HFFc6 (cell line): Measurements from ENCODE around the gene ARL10. TPM values are rescaled to one million over a fixed set of nuclear protein-coding genes. Genes with fewer than 3 reads are reported as not detected.

ENCODE experiments used
- DNase-seq: peaks from one replicate; pipeline ENCODE4 v3.0.0-alpha.2; 2018
- H3K27ac Mint-ChIP-seq: 2 replicates; pipeline ENCODE4 v1.8.0; 2020; ENCODE audit warnings: mild to moderate bottlenecking, mixed read lengths
- H3K27me3 Mint-ChIP-seq: 2 replicates; pipeline ENCODE4 v1.8.0; 2021; ENCODE audit warnings: mild to moderate bottlenecking, moderate library complexity, mixed read lengths; ENCODE audit not compliant: insufficient read depth
- H3K36me3 Mint-ChIP-seq: 2 replicates; pipeline ENCODE4 v1.8.0; 2021; ENCODE audit warnings: low read depth, mixed read lengths
- H3K4me1 Mint-ChIP-seq: 2 replicates; pipeline ENCODE4 v1.8.0; 2020; ENCODE audit warnings: low read depth, mixed read lengths
- H3K4me3 Mint-ChIP-seq: 2 replicates; pipeline ENCODE4 v1.8.0; 2020; ENCODE audit warnings: mild to moderate bottlenecking, moderate library complexity, mixed read lengths
- H3K9me3 Mint-ChIP-seq: 2 replicates; pipeline ENCODE4 v1.8.0; 2020; ENCODE audit warnings: mild to moderate bottlenecking, mixed read lengths
- total RNA-seq, 6 experiments: library from RNA; stranded (reverse); fragmentation: NEBNext Ultra II Directional; extraction: Animal tissue kit (Norgen Biotek cat#: 25700); gene quantifications; 2 replicates in 1 of 6; 3 replicates in 5 of 6; pipeline ENCODE4 v1.2.3, GENCODE V29; 2021
- TF ChIP-seq, protein P1 (sequence below): fragments of 200-600 bp; sonication (generic); IDR thresholded peaks from 2 replicates; pipeline ENCODE4 v1.5.0; 2021; ENCODE audit warnings: antibody characterized with exemption, mild to moderate bottlenecking

ARL10 gene
- total RNA-seq, 6 experiments from 2014 or later: 6.6 to 8.9 (median 8.0) TPM

DNA sequence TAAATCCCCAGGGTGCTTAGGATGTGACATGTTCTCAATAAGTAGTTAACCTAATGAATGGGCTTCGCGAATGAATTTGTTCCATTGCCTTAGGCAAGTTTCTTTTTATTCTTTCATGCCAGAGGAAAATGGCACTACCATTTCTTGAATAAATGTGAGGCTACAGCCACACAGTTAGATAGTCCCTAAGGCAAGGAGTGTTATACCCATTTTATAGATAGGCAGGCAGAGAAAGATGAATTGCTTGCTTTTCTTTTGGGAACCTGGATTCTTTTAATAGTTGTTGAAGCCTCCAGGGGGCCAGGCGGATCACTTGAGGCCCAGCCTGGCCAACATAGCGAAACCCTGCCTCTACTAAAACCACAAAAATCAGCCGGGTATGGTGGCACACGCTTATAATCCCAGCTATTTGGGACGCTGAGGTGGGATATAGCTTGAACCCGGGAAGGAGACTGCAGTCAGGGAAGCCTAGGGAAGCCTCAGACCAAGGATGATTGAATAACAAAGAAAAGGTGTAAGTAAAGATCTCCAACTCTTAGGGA, 22.2 kb downstream of the ARL10 start:
- TF ChIP-seq, protein P1, sequence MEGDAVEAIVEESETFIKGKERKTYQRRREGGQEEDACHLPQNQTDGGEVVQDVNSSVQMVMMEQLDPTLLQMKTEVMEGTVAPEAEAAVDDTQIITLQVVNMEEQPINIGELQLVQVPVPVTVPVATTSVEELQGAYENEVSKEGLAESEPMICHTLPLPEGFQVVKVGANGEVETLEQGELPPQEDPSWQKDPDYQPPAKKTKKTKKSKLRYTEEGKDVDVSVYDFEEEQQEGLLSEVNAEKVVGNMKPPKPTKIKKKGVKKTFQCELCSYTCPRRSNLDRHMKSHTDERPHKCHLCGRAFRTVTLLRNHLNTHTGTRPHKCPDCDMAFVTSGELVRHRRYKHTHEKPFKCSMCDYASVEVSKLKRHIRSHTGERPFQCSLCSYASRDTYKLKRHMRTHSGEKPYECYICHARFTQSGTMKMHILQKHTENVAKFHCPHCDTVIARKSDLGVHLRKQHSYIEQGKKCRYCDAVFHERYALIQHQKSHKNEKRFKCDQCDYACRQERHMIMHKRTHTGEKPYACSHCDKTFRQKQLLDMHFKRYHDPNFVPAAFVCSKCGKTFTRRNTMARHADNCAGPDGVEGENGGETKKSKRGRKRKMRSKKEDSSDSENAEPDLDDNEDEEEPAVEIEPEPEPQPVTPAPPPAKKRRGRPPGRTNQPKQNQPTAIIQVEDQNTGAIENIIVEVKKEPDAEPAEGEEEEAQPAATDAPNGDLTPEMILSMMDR: no peak; the same call in 1 of the 2 replicates
- no peak for DNase-seq
- Mint-ChIP-seq H3K4me1 (peaks cover 29% of the 10 kb centered on the region), H3K4me3 (peak overlapping the region; percentile 97), H3K27ac (peak overlapping the region; percentile 98), H3K27me3 (peaks cover 5% of the 10 kb centered on the region), H3K36me3 (peaks cover 46% of the 10 kb centered on the region), H3K9me3 (no peaks in the 10 kb centered on the region)

DNA sequence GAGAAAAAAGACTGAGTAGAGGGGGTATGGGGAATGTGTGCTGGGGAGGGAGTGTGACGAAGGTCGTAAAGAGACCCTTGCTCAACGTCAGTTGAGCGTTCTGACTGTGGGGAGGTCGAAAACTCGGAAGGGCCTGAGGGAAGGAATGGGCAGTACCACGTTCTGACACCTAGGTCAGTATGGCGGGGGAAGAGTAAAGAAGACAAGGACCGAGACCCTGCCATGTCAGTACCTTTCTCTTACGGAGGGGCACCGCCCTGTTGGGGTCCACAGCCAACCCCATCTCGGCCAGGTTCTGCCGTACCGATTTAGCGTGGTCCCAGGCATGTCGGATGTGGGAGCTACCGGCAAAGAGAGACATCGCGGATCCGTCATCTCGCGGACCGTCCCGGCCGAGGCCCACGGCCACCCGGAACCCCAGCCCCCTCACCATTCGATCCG, 22.7 kb downstream of the ARL10 start:
- Mint-ChIP-seq H3K4me1 (peaks cover 29% of the 10 kb centered on the region), H3K27me3 (peaks cover 5% of the 10 kb centered on the region), H3K9me3 (no peaks in the 10 kb centered on the region), H3K36me3 (peaks cover 46% of the 10 kb centered on the region), H3K4me3 (peak overlapping the region; percentile 97), H3K27ac (peak overlapping the region; percentile 98)
- TF ChIP-seq, protein P1: no peak
- DNase-seq: peak; percentile 34

DNA sequence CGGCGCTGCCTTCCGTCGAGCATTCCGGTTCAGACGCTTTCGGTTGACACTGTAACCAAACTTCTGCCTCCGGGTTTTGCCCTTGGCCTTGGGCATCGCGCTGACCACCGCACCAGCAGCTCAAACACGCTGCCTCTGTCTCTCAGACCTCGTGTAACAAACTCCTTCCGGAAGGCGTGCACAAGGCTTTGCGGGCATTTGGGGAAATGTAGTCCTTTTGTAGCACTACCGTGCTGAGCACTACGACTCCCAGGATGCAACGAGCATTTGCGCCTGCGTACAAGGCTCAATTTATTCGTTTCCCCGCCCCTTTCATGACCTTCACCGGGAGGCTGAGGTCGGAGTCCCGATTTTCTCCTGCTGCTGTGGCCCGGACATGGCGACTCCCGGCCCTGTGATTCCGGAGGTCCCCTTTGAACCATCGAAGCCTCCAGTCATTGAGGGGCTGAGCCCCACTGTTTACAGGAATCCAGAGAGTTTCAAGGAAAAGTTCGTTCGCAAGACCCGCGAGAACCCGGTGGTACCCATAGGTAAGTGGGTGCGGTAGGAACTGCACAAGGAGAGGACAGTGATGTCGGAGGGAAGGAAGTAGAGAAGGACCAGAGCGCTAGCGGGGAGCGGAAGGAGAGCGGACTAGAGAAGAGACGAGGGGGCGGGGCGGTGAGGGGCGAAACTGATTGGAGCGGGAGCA, 23.3 kb downstream of the ARL10 start, which contains the start of the genes HIGD2A and NOP16:
TSS of gene HIGD2A (plus strand) at position 308 of the 691 bp plus-strand sequence. CDS start at position 377, 69 bp downstream.
TSS of gene NOP16 (minus strand) at position 155 of the 691 bp plus-strand sequence. CDS start at position 96, 59 bp downstream.
- no peaks in the 10 kb centered on the region for H3K9me3 Mint-ChIP-seq
- H3K4me3 Mint-ChIP-seq: peak within 1 kb of the TSS; percentile 97
- peak within 1 kb of the TSS; percentile 98 for H3K27ac Mint-ChIP-seq
- peaks cover 29% of the 10 kb centered on the region for H3K4me1 Mint-ChIP-seq
- peaks cover 46% of the 10 kb centered on the region for H3K36me3 Mint-ChIP-seq
- peak; percentile 97 for DNase-seq
- peaks cover 5% of the 10 kb centered on the region for H3K27me3 Mint-ChIP-seq
- TF ChIP-seq, protein P1: no peak

DNA sequence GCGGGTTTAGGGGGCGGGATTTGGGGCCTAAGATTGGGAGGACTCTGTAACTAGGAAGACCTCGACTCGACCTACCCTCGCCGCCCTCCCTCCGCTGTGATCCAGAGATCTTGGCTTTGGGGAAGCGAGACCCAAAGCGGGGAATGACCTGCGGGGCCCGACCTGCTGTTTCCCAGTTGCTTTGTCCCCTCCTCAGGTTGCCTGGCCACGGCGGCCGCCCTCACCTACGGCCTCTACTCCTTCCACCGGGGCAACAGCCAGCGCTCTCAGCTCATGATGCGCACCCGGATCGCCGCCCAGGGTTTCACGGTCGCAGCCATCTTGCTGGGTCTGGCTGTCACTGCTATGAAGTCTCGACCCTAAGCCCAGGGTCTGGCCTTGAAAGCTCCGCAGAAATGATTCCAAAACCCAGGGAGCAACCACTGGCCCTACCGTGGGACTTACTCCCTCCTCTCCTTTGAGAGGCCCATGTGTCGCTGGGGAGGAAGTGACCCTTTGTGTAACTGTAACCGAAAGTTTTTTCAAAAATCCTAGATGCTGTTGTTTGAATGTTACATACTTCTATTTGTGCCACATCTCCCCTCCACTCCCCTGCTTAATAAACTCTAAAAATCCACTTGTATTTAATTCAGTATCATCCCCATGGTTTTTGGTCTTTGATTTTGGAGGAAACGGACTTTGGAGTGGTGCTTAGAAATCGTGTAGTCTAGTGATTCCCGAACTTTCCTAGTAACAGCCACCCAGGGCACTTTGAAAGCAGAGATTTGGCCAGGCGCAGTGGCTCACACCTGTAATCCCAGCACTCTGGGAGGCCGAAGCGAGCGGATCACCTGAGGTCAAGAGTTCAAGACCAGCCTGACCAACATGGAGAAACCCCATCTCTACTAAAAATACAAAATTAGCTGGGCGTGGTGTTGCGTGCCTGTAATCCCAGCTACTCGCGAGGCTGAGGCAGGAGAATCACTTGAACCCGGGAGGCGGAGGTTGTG, 24.1 kb downstream of the ARL10 start:
- H3K4me1 Mint-ChIP-seq: peaks cover 29% of the 10 kb centered on the region
- H3K27ac Mint-ChIP-seq: peak overlapping the region; percentile 98
- peak overlapping the region; percentile 97 for H3K4me3 Mint-ChIP-seq
- H3K9me3 Mint-ChIP-seq: no peaks in the 10 kb centered on the region
- TF ChIP-seq, protein P1: no peak
- no peak for DNase-seq
- peaks cover 5% of the 10 kb centered on the region for H3K27me3 Mint-ChIP-seq
- H3K36me3 Mint-ChIP-seq: peaks cover 41% of the 10 kb centered on the region

DNA sequence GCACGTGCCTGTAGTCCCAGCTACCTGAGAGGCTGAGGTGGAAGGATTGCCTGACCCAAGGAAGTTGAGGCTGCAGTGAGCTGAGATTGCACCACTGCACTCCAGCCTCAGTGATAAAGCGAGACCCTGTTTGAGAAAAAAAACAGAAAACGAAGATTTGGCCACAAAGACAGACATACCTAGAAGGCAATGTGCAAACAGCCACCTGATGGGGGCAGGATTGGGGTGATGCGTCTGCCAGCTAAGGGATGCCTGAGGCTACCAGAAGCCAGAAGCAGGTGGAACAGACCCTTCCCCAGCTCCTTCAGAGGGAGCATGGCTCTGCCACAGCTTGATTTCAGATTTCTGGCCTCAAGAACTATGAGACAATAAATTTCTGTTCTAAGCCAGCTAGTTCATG, 26.2 kb downstream of the ARL10 start:
- TF ChIP-seq, protein P1: 0 out of 2 replicates have a peak, but pooled peaks have one; percentile 9
- Mint-ChIP-seq H3K36me3 (peaks cover 31% of the 10 kb centered on the region), H3K27me3 (peaks cover 5% of the 10 kb centered on the region), H3K9me3 (no peaks in the 10 kb centered on the region), H3K4me1 (peaks cover 18% of the 10 kb centered on the region), H3K27ac (no peak overlapping the region), H3K4me3 (no peak overlapping the region)
- no peak for DNase-seq
